ENCODE results near the gene SHROOM3.
A peak's percentile ranks its signal among the peaks of the same experiment; 100 is the strongest.

Gene SHROOM3

DNA sequence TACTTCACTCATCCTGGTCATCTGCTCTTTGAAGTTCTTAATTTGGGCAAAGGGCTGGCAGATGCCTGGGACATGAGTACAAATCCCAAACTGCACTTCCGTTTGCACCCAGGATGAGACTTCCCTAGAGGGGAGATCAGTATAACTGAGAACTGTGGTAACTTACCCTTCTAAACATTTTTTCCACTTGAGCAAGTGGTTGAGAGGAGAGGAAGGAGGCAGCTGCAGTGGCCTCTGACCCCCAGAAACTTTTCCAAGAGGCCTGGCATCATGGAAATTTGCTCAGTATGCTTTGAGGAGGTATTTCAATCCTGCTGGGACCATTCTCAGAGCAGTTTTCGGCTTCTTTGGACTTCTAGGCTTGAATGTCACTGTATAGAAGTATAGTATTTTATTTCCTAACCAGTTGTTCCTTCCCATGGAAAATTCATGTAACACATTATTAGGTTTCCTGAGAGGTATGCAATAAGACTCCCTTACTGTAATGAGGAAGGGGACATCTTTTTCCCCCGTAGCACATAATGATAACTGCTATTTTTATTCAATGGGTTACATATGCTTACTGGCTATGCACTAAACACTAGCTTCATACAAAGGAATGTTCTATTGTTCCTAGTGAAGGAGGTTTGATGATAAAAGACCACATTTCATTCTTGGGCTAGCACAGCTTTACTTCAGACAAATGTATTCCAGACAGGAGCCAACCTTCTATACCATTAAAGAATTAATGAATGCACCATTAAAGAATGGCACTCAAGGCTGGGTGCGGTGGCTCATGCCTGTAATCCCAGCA is 129.3 kb downstream of the SHROOM3 start:
- POLR2A ChIA-PET: no interaction called here
- CTCF ChIA-PET: interaction anchor here (1.2 kb wide), 1 partner anchor 63 kb away, joined by 5 read pairs; no protein-coding TSS in a partner anchor
- no peak for DNase-seq (ENCODE audit: extremely low spot score)
- TF ChIP-seq FOXA1 (IDR thresholded peaks at IDR 0.05) (no peak), TARDBP (IDR thresholded peaks at IDR 0.05) (no peak), ELF4 (IDR thresholded peaks at IDR 0.05) (no peak), L3MBTL2 (conservative IDR thresholded peaks at IDR 0.05) (no peak), SP1 (IDR thresholded peaks at IDR 0.05) (no peak), HDGF (IDR thresholded peaks at IDR 0.05; ENCODE audit: borderline replicate concordance) (no peak), ZNF384 (IDR thresholded peaks at IDR 0.05) (no peak), CTBP1 (IDR thresholded peaks at IDR 0.05; ENCODE audit: borderline replicate concordance) (no peak), NFRKB (IDR thresholded peaks at IDR 0.05) (no peak), SUZ12 (IDR thresholded peaks at IDR 0.05) (no peak), FOXM1 (IDR thresholded peaks at IDR 0.05; ENCODE audit: borderline replicate concordance) (no peak)
- TF ChIP-seq, protein P1, sequence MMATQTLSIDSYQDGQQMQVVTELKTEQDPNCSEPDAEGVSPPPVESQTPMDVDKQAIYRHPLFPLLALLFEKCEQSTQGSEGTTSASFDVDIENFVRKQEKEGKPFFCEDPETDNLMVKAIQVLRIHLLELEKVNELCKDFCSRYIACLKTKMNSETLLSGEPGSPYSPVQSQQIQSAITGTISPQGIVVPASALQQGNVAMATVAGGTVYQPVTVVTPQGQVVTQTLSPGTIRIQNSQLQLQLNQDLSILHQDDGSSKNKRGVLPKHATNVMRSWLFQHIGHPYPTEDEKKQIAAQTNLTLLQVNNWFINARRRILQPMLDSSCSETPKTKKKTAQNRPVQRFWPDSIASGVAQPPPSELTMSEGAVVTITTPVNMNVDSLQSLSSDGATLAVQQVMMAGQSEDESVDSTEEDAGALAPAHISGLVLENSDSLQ (IDR thresholded peaks at IDR 0.05): no peak

DNA sequence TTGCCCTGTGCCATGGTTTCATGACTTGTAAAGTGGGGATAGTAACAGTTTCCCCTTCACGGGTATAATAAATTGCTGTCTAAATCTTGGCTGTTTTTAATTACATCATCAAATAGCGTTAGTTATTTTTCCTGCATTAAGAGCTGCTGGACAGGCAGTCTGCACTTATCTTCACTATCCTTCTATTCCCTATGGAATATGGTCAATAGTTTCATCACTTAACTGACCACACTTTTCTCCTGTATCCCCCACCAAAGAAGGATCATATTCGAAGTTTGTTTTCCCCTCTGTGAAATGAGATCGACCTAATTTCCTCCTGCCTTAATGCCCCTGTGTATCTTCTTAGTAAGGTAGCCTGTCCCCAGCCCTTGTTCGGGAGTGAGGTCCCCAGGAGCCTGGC is 133.2 kb downstream of the SHROOM3 start:
- DNase-seq (ENCODE audit: extremely low spot score): no peak
- ChIA-PET CTCF (no interaction called here), POLR2A (no interaction called here)
- TF ChIP-seq L3MBTL2 (conservative IDR thresholded peaks at IDR 0.05): no peak
- no peak for TF ChIP-seq TARDBP (IDR thresholded peaks at IDR 0.05)
- TF ChIP-seq FOXK2 (IDR thresholded peaks at IDR 0.05): no peak
- TF ChIP-seq, protein P1 (IDR thresholded peaks at IDR 0.05): peak; percentile 52; the same call in 1 of the 2 replicates
- TF ChIP-seq FOXM1 (IDR thresholded peaks at IDR 0.05; ENCODE audit: borderline replicate concordance): no peak
- no peak for TF ChIP-seq ARNT (IDR thresholded peaks at IDR 0.05)
- no peak for TF ChIP-seq SP1 (IDR thresholded peaks at IDR 0.05)
- no peak for TF ChIP-seq NFRKB (IDR thresholded peaks at IDR 0.05)

DNA sequence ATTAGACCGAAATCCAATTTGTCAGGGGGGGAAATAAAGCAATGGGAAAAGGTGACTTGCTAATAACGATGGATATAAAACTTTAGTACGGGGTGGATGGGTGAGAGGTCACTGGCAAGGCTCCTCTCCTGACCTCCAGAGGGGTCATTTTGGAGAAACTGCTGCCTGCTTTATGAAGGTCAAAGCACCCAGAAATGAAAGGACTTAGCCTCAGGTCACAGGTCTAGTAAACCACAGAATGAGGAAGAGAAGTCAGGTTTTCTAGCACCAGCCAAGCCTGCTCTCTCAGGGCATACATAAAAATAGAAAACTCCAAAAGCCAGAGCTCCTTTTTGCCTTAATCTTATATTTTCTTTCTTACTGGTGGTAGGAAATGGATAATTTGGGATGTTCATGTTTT is 134.2 kb downstream of the SHROOM3 start:
- TF ChIP-seq ELF4 (IDR thresholded peaks at IDR 0.05) (no peak), FOXM1 (IDR thresholded peaks at IDR 0.05; ENCODE audit: borderline replicate concordance) (no peak), SP1 (IDR thresholded peaks at IDR 0.05) (no peak), SUZ12 (IDR thresholded peaks at IDR 0.05) (no peak), L3MBTL2 (conservative IDR thresholded peaks at IDR 0.05) (no peak), FOXA1 (IDR thresholded peaks at IDR 0.05) (no peak), LEF1 (IDR thresholded peaks at IDR 0.05; ENCODE audit: borderline replicate concordance) (no peak)
- TF ChIP-seq, protein P1 (IDR thresholded peaks at IDR 0.05): no peak
- DNase-seq (ENCODE audit: extremely low spot score): no peak
- POLR2A ChIA-PET: no interaction called here
- CTCF ChIA-PET: no interaction called here

DNA sequence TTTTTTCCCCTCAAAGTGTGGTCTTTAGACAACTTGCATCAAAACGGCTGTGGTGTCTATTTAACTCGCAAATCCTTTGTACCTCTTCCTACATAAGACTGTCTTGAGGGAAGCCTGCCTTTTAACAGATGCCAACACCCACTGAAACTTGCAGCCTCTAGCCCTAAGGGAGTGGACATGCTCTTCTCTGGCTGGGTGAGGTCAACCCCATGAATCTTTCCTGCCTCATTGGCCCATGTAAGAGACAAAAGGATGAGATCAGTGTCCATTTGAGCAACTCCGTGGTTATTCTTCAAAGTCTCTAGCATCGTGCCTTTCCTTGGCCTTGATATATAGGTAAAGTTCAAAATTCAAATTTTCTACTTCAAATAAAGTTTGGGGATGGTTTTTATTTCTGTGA is 134.7 kb downstream of the SHROOM3 start:
- ChIA-PET CTCF (no interaction called here), POLR2A (no interaction called here)
- no peak for TF ChIP-seq CTBP1 (IDR thresholded peaks at IDR 0.05; ENCODE audit: borderline replicate concordance)
- no peak for TF ChIP-seq LEF1 (IDR thresholded peaks at IDR 0.05; ENCODE audit: borderline replicate concordance)
- no peak for TF ChIP-seq SUZ12 (IDR thresholded peaks at IDR 0.05)
- TF ChIP-seq NFRKB (IDR thresholded peaks at IDR 0.05): no peak
- TF ChIP-seq HDGF (IDR thresholded peaks at IDR 0.05; ENCODE audit: borderline replicate concordance): no peak
- no peak for TF ChIP-seq BHLHE40 (IDR thresholded peaks at IDR 0.05; ENCODE audit: borderline replicate concordance)
- TF ChIP-seq ZNF384 (IDR thresholded peaks at IDR 0.05): no peak
- no peak for TF ChIP-seq L3MBTL2 (conservative IDR thresholded peaks at IDR 0.05)
- no peak for DNase-seq (ENCODE audit: extremely low spot score)

DNA sequence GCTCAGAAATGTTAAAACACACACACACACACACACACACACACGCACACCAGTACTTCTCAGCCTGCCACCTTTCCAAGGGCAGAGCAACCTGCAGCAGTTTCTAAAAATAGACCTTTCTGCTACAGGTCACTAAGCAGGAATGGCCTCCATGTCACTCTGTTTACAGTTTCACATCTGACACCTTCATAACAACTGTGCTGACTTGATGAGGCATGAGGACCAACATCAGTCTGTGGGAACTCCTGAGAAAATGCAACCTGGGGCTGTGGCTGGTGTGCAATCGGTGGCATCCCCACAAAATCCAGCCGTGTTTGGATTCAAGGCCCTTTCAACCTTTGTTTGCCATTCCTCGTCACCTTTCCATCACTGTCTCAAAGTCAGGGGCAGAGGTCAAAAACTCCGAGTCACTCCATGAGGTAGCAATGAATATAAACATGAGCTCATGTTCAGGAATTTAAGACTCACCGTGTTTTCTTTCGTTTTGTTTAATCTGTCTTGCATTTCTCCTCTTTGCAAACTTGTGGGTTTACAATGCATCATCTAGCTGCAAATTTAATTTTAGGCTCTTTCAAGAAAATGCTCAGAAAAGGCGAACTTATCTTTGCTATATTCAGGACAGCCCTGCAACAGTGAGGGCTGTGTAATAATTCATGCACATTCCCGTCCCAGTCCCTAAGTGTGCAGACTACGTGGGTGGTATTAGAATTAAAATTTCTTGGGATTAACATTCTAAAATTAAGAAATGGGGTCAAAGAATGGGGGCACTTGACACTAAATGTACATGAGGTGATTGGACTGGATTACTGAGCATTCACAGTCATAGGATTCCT is 135.3 kb downstream of the SHROOM3 start:
- ChIA-PET POLR2A (no interaction called here), CTCF (no interaction called here)
- TF ChIP-seq LEF1 (IDR thresholded peaks at IDR 0.05; ENCODE audit: borderline replicate concordance): no peak
- TF ChIP-seq, protein P1 (IDR thresholded peaks at IDR 0.05): peak; percentile 22; the same call in 1 of the 2 replicates
- no peak for DNase-seq (ENCODE audit: extremely low spot score)

DNA sequence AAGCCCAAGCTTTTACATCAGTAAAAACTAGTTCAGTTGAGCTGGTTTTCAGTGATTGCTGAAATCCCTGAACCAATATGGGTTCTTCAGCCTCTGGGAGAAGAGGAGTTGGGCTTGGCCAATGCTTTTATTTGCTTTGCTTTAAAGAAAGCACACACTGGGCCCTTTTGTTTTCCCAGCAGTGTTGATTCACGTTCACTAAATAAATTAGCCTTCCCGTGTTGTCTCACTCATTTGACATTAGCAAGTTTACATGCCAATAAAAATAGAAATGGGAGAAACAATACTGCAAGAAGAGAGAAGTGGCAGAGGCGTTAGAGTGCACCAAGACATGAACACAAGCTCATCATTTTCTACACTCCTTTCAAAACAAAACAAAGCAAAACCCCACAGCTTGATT is 136.2 kb downstream of the SHROOM3 start:
- no peak for DNase-seq (ENCODE audit: extremely low spot score)
- POLR2A ChIA-PET: no interaction called here
- CTCF ChIA-PET: no interaction called here
- TF ChIP-seq ELF4 (IDR thresholded peaks at IDR 0.05) (no peak), CTBP1 (IDR thresholded peaks at IDR 0.05; ENCODE audit: borderline replicate concordance) (no peak), TARDBP (IDR thresholded peaks at IDR 0.05) (no peak), ZNF384 (IDR thresholded peaks at IDR 0.05) (no peak), FOXA1 (IDR thresholded peaks at IDR 0.05) (no peak)
